Loucy (cell line): Measurements from ENCODE around the gene SORCS2.

Experiments
- H2AFZ ChIP-seq: fragments of 200-600 bp; sonication (generic); 2 replicates; pipeline ENCODE4 v1.6.0; 2016; ENCODE audit warnings: antibody characterized with exemption, mild to moderate bottlenecking, low read length, moderate library complexity
- H3F3A ChIP-seq: fragments of 200-600 bp; 2 replicates; pipeline ENCODE4 v1.6.0; 2016; ENCODE audit warnings: antibody characterized with exemption, low read depth, mild to moderate bottlenecking
- H3K27me3 ChIP-seq: fragments of 200-600 bp; sonication (generic); 2 replicates; pipeline ENCODE4 v1.6.1; 2014; ENCODE audit warnings: low read length, mild to moderate bottlenecking; ENCODE audit not compliant: insufficient read depth, poor library complexity, severe bottlenecking
- H3K36me3 ChIP-seq: fragments of 200-600 bp; sonication (generic); 2 replicates; pipeline ENCODE4 v1.6.1; 2016; ENCODE audit warnings: low read length; ENCODE audit not compliant: insufficient read depth
- H3K4me1 ChIP-seq: fragments of 200-600 bp; sonication (generic); 2 replicates; pipeline ENCODE4 v1.5.1; 2014; ENCODE audit warnings: low read length, mild to moderate bottlenecking; ENCODE audit not compliant: insufficient read depth, poor library complexity, severe bottlenecking
- H3K4me2 ChIP-seq: fragments of 200-600 bp; sonication (generic); 2 replicates; pipeline ENCODE4 v1.6.0; 2014; ENCODE audit warnings: antibody characterized with exemption, low read length, low read depth, mild to moderate bottlenecking; ENCODE audit not compliant: poor library complexity, severe bottlenecking
- H3K4me3 ChIP-seq: fragments of 200-600 bp; sonication (generic); 2 replicates; pipeline ENCODE4 v1.5.1; 2014; ENCODE audit warnings: low read length, mild to moderate bottlenecking, mixed read lengths; ENCODE audit not compliant: poor library complexity, severe bottlenecking
- H3K79me2 ChIP-seq: fragments of 200-600 bp; sonication (generic); 2 replicates; pipeline ENCODE4 v1.6.1; 2014; ENCODE audit warnings: low read length; ENCODE audit not compliant: insufficient read depth
- H3K9ac ChIP-seq: fragments of 200-600 bp; sonication (generic); 2 replicates; pipeline ENCODE4 v1.6.0; 2014; ENCODE audit warnings: mild to moderate bottlenecking, low read depth, low read length, moderate library complexity; ENCODE audit not compliant: poor library complexity, severe bottlenecking
- H3K9me2 ChIP-seq: fragments of 200-600 bp; sonication (generic); replicated peaks from 2 replicates; pipeline ENCODE4 v1.6.1; 2016; ENCODE audit warnings: low read depth, low read length, mixed read lengths
- H3K9me3 ChIP-seq: fragments of 200-600 bp; sonication (generic); 2 replicates; pipeline ENCODE4 v1.6.1; 2014; ENCODE audit warnings: mild to moderate bottlenecking, antibody characterized with exemption, low read length, low read depth; ENCODE audit not compliant: insufficient read depth
- H4K20me1 ChIP-seq: fragments of 200-600 bp; sonication (generic); 2 replicates; pipeline ENCODE4 v1.6.0; 2014; ENCODE audit warnings: antibody characterized with exemption, low read length, mild to moderate bottlenecking; ENCODE audit not compliant: insufficient read depth, poor library complexity, severe bottlenecking
- EZH2phosphoT487 ChIP-seq: fragments of 200-600 bp; IDR thresholded peaks from 2 replicates; pipeline ENCODE4 v1.6.1; 2018; ENCODE audit warnings: antibody characterized with exemption, mild to moderate bottlenecking, moderate library complexity, borderline replicate concordance
- TF ChIP-seq, protein P1 (sequence below): fragments of 200-600 bp; sonication (generic); conservative IDR thresholded peaks from 2 replicates; pipeline ENCODE4 v1.5.1; 2014; ENCODE audit warnings: mild to moderate bottlenecking, antibody characterized with exemption, low read length

Gene SORCS2

DNA sequence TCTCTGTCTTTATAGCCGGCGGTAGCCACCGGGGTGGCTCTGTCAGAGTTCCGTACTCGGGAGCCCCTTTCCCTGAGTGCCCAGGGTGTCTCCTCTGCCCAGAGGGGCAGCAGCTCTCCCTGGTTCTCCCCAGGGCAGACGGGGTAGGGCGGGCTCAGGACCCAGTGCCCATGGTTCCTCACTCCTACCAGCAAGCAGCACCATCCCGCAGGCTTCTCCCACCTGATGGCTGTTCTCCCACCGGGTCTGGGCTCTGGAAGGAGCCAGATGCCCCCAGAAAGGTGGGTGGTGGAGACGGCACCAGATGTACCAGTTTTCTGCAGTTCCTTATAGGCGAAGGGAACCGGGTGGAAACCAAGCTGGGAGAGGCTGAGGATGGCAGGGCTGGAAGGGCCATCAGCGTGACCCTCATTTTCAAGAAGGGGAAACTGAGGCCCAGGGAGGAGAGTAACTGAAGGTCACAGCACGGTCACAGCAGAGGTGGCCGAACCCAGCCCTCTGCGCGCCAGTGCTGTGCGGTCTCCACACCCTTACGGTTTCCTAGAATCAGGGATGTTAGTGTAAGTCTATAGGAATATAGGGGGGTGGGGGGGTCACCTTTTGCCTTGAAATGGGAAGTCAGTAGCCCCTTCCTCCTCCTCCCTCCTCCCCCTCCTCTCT lies 548.7 kb downstream of the SORCS2 start:
- no peak overlapping the region for H2AFZ ChIP-seq
- no peaks in the 10 kb centered on the region for H3K36me3 ChIP-seq
- H3K27me3 ChIP-seq, result no peaks in the 10 kb centered on the region
- TF ChIP-seq EZH2phosphoT487, result no peak
- TF ChIP-seq, protein P1, sequence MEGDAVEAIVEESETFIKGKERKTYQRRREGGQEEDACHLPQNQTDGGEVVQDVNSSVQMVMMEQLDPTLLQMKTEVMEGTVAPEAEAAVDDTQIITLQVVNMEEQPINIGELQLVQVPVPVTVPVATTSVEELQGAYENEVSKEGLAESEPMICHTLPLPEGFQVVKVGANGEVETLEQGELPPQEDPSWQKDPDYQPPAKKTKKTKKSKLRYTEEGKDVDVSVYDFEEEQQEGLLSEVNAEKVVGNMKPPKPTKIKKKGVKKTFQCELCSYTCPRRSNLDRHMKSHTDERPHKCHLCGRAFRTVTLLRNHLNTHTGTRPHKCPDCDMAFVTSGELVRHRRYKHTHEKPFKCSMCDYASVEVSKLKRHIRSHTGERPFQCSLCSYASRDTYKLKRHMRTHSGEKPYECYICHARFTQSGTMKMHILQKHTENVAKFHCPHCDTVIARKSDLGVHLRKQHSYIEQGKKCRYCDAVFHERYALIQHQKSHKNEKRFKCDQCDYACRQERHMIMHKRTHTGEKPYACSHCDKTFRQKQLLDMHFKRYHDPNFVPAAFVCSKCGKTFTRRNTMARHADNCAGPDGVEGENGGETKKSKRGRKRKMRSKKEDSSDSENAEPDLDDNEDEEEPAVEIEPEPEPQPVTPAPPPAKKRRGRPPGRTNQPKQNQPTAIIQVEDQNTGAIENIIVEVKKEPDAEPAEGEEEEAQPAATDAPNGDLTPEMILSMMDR, result no peak
- H3K9me3 ChIP-seq, result no peaks in the 10 kb centered on the region; the same call in 1 of the 2 replicates
- no peaks in the 10 kb centered on the region for H3K4me1 ChIP-seq
- no peaks in the 10 kb centered on the region for H3F3A ChIP-seq
- no peaks in the 10 kb centered on the region for H4K20me1 ChIP-seq
- H3K4me3 ChIP-seq, result no peak overlapping the region
- H3K9ac ChIP-seq, result no peak overlapping the region
- no peaks in the 10 kb centered on the region for H3K9me2 ChIP-seq
- H3K79me2 ChIP-seq, result no peaks in the 10 kb centered on the region
- no peak overlapping the region for H3K4me2 ChIP-seq

DNA sequence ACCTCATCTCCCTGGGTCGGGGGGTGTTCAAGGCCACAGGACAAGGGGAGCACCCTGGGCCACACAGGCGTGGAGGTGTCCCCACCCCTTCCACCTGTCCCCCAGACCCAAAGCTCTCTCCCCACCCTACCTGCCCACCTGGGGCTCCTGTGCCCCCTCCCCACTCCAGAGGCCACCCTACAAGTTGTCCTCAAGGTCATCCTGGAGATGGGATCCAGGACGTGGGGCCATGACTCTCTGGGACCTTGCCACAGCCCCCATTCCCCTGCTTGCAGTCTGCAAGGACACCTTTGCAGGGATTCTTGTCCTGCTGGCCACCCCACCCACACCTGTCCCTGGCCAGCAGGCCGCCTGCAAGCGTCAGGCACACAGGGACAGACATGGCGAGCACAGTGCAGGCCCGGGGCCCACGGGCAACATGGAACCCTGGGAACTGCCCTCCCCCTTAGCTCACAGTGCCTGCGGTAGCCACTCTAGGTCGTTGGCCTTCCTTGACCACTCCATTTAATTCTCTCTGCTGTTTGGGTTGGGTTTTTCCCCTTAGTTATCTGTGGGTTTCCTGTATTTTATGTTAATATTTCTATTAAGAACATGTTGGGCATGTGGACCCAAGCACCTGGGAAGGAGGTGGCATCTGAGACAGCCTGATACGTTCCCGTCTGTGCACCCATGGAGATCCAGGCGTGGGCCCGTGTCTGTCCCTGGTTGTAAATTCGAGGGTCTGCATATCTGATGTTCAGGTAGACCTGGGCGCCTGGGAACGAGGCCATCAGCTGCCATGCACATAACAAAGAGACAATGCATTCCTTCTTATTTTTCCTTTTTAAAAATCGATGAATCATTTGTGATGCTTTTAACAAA lies 549.8 kb downstream of the SORCS2 start:
- H3K9me2 ChIP-seq, result no peaks in the 10 kb centered on the region
- no peak overlapping the region for H3K9ac ChIP-seq
- H4K20me1 ChIP-seq, result no peaks in the 10 kb centered on the region
- no peaks in the 10 kb centered on the region; the same call in 1 of the 2 replicates for H3K9me3 ChIP-seq
- no peaks in the 10 kb centered on the region for H3K27me3 ChIP-seq
- no peaks in the 10 kb centered on the region for H3K4me1 ChIP-seq
- H3K4me3 ChIP-seq, result no peak overlapping the region
- H3F3A ChIP-seq, result no peaks in the 10 kb centered on the region
- no peak overlapping the region for H3K4me2 ChIP-seq
- H3K36me3 ChIP-seq, result no peaks in the 10 kb centered on the region
- TF ChIP-seq EZH2phosphoT487, result no peak
- TF ChIP-seq, protein P1, result no peak
- no peak overlapping the region for H2AFZ ChIP-seq
- H3K79me2 ChIP-seq, result no peaks in the 10 kb centered on the region

- H3K4me3 ChIP-seq, result no peak overlapping the region
Observed at GRCh38 chr4:7742807-7743280, 550.5 kb downstream of the SORCS2 start.

More at GRCh38 chr4:7742807-7743280, 550.5 kb downstream of the SORCS2 start:
- no peak for TF ChIP-seq EZH2phosphoT487
- TF ChIP-seq, protein P1, result no peak
- Histone ChIP-seq H3F3A (no peaks in the 10 kb centered on the region), H3K36me3 (no peaks in the 10 kb centered on the region), H3K27me3 (no peaks in the 10 kb centered on the region), H3K4me1 (no peaks in the 10 kb centered on the region), H3K9me3 (no peaks in the 10 kb centered on the region; the same call in 1 of the 2 replicates), H3K79me2 (no peaks in the 10 kb centered on the region), H2AFZ (no peak overlapping the region), H3K9ac (no peak overlapping the region), H4K20me1 (no peaks in the 10 kb centered on the region), H3K4me2 (no peak overlapping the region), H3K9me2 (no peaks in the 10 kb centered on the region)
